Fibroblast of mammary gland (primary cell): ENCODE data around the gene RNASEL.

Experiments used
- DNase-seq: peaks from one replicate; pipeline ENCODE4 v3.0.0-alpha.2; 2010; ENCODE audit warnings: low read depth
- H3K4me3 ChIP-seq: 2 replicates; pipeline ENCODE4 v1.5.1; 2011; ENCODE audit warnings: low read depth, mild to moderate bottlenecking, low read length, moderate library complexity; ENCODE audit not compliant: control insufficient read depth
- TF ChIP-seq, protein P1 (sequence below): conservative IDR thresholded peaks from 2 replicates; pipeline ENCODE4 v1.5.1; 2011; ENCODE audit warnings: low read depth, low read length, inconsistent platforms; ENCODE audit not compliant: control insufficient read depth, insufficient read depth

Gene RNASEL

GRCh38 chr1:182628657-182629056 is 39.6 kb upstream of the RNASEL start:
- TF ChIP-seq, protein P1, sequence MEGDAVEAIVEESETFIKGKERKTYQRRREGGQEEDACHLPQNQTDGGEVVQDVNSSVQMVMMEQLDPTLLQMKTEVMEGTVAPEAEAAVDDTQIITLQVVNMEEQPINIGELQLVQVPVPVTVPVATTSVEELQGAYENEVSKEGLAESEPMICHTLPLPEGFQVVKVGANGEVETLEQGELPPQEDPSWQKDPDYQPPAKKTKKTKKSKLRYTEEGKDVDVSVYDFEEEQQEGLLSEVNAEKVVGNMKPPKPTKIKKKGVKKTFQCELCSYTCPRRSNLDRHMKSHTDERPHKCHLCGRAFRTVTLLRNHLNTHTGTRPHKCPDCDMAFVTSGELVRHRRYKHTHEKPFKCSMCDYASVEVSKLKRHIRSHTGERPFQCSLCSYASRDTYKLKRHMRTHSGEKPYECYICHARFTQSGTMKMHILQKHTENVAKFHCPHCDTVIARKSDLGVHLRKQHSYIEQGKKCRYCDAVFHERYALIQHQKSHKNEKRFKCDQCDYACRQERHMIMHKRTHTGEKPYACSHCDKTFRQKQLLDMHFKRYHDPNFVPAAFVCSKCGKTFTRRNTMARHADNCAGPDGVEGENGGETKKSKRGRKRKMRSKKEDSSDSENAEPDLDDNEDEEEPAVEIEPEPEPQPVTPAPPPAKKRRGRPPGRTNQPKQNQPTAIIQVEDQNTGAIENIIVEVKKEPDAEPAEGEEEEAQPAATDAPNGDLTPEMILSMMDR: no peak
- no peak for DNase-seq
- no peak overlapping the region for H3K4me3 ChIP-seq

DNA sequence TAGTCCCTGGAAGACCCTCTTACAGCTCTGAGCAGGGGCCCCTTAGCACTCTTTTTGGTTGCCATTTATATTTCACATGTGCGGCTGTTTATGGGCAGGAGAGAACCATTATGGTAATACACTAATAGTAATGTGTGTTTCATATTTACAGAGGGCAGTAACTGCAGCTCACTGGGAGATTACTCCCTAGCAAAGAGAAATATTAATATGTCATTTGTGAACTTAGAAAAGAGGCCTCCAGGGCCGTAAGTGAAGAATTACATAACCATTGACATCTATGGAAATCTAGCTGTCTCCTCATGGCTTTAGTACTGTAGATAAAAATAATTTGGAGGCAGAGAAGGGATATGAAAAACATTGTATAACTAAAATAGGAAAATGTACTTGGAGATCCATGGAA is 38.6 kb upstream of the RNASEL start:
- no peak overlapping the region for H3K4me3 ChIP-seq
- DNase-seq: no peak
- TF ChIP-seq, protein P1: no peak

DNA sequence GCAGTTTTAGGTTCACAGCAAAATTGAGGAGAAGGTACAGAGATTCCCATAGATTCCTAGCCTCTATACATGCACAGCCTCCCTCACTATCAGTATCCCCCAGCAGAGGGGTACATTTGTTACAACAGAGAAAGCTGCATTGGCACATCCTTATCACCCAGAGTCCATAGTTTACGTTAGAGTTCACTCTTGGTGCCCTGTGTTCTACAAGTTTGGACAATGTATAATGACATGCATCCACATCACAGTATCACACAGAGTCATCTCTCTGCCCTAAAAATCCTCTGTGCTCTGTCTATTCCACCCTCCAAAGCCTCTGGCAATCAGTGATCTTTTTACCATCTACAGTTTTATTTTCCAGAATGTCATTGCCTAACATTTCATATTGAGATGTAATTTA is 37.5 kb upstream of the RNASEL start:
- TF ChIP-seq, protein P1: no peak
- no peak for DNase-seq
- H3K4me3 ChIP-seq: no peak overlapping the region

DNA sequence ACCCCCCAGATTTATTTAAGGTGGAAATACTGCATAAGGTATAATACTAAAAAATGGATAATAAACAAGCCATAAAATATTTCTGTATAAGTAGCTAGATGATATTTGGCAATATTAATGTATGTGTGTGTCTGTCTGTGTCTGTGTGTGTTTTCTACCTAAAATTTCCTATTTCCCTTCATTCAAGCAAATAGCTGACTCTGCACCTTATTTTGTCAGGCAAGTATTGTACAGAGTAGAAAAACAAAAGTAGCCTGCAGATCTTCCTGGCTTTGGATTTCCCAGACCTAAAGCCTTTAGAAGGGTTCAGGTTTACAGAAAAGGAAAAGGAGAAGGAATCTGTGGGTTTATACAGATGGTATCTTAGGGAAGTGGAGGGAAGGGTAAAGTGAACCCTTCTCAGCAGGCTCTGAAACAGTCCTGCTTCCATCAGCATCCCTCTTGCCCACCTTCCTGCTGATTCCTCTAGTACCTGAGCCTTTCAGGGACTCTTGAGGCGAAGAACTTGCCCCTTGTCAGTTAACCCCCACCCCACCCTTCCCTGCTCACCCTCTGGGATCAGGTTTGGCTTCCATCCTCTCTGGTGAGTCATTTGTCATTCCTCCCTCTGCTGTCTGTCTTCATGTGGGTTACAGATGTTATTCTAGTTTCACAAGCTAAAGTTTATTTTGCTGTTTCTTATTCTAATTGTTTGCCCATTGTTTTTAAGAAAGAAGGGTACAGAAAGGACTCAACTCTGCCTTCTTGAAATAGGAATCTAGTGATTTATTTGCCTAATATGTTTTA is 36.9 kb upstream of the RNASEL start:
- peak; percentile 61 for DNase-seq
- TF ChIP-seq, protein P1: no peak
- H3K4me3 ChIP-seq: no peak overlapping the region

DNA sequence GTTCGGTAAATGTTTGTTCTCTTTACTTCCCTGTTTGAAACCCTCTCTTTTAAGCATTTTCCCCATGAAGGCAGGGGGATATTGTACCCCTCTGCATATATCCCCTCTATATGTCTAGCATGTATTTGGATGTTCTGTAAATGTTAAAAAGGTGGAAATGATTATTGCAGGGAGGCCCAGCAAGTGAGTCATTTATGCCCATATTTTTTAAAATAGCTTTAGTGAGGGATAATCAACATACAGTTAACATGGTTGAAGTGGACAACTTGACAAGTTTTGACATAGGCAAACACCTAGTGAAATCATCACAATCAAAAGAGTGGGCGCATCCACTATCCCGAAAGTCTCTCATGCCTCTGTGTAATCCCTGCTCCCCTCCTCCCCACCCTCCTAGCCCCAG is 36.0 kb upstream of the RNASEL start:
- no peak overlapping the region for H3K4me3 ChIP-seq
- no peak for DNase-seq
- TF ChIP-seq, protein P1: no peak

DNA sequence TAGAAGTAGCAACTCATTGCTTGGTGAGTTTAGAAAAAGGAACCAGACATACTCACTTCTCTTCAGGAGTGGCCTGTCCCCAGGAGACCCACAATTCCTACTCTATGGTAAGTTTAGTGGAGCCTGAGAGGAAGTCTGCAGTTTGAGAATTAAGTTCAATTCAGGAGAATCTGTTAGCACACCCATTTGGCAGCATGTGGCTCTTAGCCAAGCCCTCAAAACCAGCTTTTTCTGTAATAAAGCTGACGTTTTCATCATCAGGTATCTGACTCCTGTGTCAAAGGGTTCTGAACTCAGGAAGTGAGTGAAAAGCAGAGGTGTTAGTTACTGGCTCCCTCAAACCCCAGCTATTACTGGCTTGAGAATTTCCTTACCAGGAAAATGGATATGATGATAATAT is 35.5 kb upstream of the RNASEL start:
- TF ChIP-seq, protein P1: no peak
- no peak for DNase-seq
- H3K4me3 ChIP-seq: no peak overlapping the region
